Activated CD4-positive, alpha-beta T cell treated with anti-CD3 and anti-CD28 coated beads for 1 hour (primary cell): ENCODE measurements around the gene SIPA1.
"Not testable (repeated sequence)": the region's sequence is repeated elsewhere in the genome, so short reads cannot be mapped to it uniquely, and the experiment has no call there.

Source experiments
- DNase-seq: peaks from one replicate; pipeline ENCODE4 v3.0.0-alpha.2; 2020

SIPA1 gene

DNA sequence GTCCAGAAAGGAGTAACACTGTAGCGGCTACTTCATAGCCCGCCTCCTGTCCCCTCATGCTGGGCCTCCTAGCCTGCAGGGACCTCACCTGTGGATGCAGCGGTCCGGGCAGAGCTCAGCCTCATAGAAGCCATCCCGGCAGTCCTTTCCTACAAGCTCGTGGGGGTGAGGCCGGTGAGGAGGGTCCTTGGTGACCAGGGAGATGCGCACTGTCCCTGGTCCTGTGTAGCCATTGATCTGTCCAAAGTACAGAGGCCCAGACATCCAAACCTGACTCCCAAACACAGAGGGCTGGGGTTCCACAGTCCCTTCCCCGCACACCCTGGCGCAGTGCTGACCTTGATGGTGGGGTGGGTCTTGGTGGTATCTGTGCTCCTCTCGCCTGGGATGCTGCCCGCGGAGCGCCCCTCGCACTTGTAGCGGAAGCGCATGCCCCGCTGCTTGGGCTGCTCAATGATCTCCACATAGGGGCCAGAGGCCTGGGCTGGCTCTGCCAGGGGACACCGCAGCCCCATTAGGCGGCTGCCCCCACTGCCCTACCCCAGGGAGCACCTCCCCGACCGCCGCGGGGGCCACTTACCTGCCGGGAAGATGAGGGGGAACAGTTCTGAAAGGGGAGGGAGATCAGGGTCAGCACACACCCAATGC lies 23.8 kb downstream of the SIPA1 start:
- no peak for DNase-seq

DNA sequence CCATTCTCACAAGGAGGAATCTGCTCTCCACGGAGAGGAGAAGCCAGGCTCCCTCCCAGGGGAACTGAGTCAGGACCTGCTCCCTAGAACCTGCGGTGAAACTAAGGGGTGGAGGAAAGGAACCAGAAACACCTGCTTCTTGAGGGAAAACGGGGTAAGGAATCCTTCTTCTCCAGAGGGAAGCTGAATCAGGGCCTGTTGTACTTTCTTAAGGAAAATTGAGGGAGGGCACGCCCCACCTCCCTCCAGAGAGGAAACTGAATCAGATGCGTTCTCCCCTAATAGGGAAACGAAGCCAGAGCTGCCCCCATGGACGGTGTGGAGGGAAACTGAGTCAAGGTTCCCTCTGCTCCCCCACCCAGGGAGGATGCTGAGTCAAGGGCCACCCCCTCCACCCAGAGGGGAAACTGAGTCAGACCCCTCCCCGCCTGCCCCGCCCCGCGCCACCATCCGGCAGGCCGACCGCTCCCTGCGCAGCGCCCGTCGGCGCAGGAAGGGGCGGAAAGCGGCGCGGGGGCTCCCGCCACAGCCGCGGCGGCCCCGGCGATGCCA lies 24.4 kb downstream of the SIPA1 start:
- no peak for DNase-seq

GRCh38 chr11:65662799-65663638 lies 25.1 kb downstream of the SIPA1 start, which contains the start of gene RELA:
TSS of gene RELA (minus strand) at chr11:65662916. CDS start at chr11:65662832, 84 bp downstream.
- DNase-seq = peak; percentile 86

GRCh38 chr11:65663639-65664200 lies 25.8 kb downstream of the SIPA1 start:
- no peak for DNase-seq

- no peak for DNase-seq
Measured at GRCh38 chr11:65672180-65672860, 34.4 kb downstream of the SIPA1 start.

DNA sequence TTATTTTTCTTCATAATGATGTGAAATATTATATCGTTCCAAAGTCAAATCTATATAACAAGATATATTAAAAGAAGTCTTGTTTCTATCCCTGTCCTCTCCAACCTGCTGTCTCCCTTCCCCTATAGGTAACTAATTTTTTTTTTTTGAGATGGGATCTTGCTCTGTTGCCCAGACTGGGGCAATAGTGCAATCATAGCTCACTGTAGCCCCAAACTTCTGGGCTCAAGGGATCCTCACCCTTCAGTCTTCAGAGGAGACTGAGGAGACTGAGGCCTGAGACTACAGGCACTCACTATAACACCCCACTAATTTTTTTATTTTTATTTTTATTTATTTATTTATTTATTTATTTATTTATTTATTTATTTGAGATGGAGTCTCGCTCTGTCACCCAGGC lies 35.1 kb downstream of the SIPA1 start:
- DNase-seq = no peak

DNA sequence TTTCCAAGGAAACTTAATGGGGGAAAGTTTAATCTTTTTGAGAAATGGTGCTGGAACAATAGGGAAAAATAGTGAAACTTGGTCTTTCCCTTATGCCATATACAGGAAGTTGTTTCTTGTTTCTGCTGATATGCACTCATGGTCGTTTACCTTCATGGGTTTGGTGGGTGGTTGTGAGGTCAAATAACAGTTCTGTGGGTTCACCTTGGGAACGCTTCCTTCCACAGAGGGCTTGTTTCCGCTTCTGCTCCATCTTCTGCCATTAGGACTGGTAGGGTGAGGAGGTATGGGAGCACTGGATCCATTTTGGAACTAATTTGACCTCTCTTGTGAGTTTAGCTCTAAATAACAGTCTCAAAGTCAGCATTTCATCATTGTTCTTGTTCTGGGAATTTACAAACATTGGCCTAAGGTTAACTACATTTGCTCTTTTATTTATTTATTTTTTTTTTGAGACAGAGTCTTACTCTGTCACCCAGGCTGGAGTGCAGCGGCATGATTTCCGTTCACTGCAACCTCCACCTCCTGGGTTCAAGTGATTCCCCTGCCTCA lies 42.4 kb downstream of the SIPA1 start:
- no peak for DNase-seq

- not testable (repeated sequence) for DNase-seq
Measured at GRCh38 chr11:65683480-65683879, 45.6 kb downstream of the SIPA1 start.

GRCh38 chr11:65685981-65686380 lies 48.1 kb downstream of the SIPA1 start:
- DNase-seq = no peak

DNA sequence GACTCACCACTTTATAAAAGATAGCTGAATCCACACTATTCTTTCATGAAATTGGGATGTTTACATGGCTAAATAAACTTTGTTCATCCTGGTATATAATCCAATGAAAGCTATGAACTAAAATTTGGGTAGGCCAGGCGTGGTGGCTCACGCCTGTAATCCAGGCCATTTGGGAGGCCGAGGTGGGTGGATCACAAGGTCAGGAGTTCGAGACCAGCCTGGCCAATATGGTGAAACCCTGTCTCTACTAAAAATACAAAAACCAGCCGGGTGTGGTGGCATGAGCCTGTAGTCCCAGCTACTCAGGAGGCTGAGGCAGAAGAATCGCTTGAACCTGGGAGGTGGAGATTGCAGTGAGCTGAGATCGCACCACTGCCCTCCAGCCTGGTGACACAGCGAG lies 53.9 kb downstream of the SIPA1 start:
- not testable (repeated sequence) for DNase-seq

GRCh38 chr11:65692367-65692766 lies 54.5 kb downstream of the SIPA1 start:
- DNase-seq = no peak

- DNase-seq = no peak
Measured at GRCh38 chr11:65695459-65696241, 57.7 kb downstream of the SIPA1 start.

DNA sequence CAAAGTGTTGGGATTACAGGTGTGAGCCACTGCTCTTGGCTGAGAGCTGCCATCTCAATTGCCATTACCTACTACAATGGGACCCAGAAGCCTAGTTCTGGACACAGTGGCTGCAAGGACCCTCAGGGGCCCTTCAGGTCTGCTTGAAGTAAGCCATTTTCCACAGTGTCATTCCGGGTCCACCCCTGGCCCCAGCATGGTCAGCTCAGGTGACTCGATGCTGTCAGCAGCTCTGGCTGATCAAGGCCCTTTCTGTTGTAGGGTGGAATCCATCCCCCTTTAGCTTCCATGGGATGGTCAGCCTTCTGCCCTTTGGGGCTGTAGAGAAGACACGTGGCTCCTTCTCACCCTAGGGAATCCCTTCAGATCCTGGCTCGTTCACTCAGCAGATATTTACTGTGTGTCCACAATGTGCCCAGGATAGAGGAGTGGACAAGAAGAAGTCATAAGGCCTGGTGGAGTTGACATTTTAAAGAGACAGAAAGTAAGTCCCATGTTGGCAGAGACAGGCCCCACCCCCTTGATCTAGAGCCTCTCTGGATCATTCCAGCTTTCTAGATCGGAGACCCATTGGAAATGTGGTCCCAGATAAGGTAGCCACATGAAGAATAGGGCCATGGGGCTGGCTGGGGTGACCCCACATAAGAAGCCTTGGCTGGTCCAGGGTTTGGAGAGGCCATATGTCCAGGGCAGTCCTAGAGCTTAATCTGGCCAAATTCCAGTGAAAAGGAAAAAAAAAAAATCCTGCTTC lies 59.1 kb downstream of the SIPA1 start:
- no peak for DNase-seq

DNA sequence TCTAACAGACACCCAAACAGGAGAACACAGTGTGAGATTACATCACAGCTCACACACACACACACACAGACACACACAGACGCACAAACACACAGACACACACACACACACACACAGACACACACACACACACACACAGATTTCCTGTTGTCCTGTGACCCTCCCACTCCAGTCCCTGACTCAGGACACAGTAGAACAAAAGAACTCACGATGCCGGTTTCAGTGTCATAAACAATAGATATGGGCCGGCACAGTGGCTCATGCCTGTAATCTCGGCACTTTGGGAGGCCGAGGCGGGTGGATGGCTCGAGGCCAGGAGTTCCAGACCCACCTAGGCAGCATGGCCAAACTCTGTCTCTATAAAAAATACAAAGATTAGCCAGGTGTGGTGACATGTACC lies 60.3 kb downstream of the SIPA1 start:
- no peak for DNase-seq

GRCh38 chr11:65699306-65699705 lies 61.4 kb downstream of the SIPA1 start:
- no peak for DNase-seq

DNA sequence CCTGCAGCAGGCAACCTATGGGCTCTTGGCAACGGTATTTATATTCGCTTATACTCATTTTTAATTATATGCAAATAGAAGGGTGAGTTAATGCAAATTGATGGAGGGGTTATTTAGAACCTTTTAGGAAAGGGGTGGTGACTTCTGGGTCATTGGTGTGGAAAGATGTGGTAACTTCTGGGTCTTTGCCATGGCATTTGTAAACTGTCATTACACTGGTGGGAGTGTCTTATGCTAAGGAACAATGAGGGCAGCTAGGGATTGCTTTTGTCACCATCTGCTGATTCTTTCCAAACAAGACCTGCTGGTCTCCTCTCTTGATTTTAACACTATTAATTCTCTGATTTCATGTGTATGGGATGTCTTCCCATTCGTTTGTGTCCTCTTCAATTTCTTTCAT lies 62.5 kb downstream of the SIPA1 start:
- DNase-seq = no peak
